Activated CD4-positive, alpha-beta T cell treated with anti-CD3 and anti-CD28 coated beads, Interleukin-2, amount 50 U/mL, for 48 hours (primary cell): ENCODE measurements around the gene B9D2.
"Not testable (repeated sequence)": the region's sequence is repeated elsewhere in the genome, so short reads cannot be mapped to it uniquely, and the experiment has no call there.

Experiments used
- DNase-seq, 2 experiments: peaks; one replicate each; pipeline ENCODE4 v3.0.0-alpha.2; 2020

Gene B9D2

DNA sequence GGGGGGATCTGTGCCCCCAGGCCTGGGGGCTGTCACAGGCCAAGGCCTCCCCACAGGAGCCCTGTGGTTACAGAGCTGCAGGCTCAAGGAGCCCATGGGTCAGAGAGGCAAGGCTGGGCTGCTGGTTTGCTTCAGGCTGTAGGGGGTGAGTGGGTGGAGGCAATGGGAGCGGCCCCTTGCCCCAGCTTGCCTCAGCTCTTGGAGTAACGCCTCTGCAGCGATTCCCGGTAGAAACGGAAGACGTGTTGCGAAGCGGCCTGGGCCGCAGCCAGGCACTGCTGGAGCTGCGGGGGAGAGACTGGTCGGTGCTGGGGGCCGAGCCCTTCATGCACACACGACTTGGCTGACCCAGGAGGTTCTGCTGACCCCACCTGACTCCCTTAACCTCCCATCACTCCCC is 22.5 kb upstream of the B9D2 start:
- DNase-seq = no peak

DNA sequence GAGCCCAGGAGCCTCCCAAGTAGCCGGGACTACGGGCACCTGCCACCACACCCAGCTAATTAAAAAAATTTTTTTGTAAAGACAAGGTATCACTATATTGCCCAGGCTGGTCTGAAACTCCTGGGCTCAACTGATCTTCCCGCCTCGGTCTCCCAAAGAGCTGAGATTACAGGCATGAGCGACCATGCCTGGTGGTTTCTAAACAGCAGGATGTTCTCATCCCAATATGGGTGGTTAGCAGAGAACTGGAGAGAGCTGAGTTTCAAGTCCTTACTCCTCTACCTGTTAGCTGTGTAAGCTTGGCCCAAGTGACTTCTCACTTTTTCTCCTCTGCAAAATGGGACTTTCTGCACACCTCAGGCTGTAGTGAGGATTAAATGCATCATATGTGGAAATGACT is 20.4 kb upstream of the B9D2 start:
- DNase-seq = no peak

DNA sequence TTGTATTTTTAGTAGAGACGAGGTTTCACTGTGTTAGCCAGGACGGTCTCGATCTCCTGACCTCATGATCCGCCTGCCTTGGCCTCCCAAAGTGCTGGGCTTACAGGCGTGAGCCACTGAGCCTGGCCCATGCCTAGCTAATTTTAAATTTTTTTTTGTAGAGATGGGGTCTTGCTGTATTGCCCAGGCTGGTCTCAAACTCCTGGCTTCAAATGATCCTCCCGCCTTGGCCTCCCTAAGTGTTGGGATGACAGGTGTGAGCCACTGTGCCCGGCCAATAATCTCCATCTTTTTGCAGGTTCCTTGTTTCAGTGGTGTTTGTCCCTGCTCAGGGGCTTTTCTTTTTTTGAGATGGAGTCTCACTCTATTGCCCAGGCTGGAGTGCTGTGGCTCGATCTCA is 17.6 kb upstream of the B9D2 start:
- DNase-seq = not testable (repeated sequence)

DNA sequence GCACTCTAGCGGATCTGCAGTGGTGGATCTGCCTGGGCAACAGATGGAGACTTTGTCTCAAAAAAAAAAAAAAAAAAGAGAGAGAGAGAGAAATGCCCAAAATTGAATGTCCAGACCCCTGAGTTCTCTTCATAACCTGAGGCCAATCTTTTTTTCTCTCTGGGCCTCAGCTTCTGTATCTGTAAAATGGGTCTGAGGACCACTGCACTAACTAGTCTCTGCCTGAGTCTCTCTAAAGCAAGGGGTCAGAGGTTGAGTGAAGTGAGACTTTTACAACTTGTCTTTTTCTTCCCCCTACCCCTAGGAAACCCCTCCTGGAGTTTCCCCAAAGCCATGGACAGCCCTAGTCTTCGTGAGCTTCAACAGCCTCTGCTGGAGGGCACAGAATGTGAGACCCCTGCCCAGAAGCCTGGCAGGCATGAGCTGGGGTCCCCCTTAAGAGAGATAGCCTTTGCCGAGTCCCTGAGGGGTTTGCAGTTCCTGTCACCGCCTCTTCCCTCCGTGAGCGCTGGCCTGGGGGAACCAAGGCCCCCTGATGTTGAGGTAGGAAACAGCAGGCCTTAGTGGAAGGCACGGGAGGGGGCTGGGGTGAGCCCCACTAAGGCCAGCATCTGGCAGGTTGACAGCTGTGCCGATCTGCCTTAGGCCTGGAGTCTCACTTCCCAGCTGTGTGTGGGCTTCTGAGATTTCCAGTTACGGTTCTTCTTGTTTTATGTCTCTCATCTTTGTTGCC is 14.2 kb upstream of the B9D2 start:
- no peak for DNase-seq

DNA sequence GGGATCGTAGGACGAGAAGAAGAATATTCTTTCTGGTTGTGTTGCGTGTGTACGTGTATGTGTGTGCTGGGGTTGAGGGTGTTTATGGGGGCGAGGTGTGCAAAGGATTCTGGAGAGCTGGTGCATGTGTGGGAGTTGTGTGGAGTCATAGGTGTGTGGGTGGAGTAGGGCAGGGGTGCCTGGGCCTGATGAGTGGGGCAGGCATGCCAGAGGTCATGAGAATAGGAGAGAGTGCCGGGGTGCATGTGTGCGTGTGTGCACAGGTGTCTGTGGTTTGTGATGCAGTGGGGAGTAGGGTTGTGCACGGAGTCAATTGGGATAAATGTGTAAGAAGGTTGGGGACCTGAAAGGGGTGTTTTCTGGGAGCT is 13.0 kb upstream of the B9D2 start:
- no peak for DNase-seq

DNA sequence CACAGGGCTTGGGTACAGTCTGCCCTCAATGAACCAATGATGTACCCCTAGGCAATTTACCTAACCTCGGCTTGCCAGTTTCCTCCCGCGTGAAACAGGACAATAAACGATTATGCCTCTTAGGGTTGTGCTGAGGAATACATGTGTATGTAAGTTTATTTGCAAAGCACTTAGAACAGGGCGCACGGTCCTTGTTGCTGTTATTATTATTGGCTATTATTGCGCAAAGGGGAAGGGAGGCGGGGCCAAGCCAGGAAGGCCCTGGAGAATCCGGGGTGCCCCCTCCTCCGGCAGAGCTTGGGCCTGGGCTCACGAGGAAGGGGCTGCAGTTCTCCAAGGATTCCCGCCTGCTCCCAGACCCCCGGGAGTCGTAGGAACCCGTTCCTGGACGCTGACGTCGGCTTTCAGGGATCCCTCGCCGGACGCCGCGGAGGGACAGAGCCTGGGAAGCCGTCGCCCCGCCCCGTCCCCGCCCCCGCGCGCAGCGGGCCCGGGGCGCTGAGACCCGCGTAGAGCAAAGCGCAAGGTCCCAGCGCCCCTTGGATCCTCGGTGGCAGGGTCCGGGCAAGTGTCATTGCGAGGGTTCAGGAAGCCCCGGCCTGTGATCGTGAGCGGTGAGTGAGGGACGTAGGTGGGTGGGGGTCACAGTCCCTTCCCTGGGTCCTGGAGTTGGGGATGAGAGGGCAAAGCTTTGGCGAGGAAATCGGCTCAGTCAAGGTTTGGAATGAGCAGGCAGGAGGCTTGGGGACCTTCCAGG is 12.5 kb upstream of the B9D2 start, which contains the start of gene TMEM91:
TMEM91 (plus strand) TSS at position 293 of the 757 bp plus-strand sequence. CDS start 1,777 bp downstream, outside the sequence.
- peak in 1 of 2 experiments; percentile 32 for DNase-seq

DNA sequence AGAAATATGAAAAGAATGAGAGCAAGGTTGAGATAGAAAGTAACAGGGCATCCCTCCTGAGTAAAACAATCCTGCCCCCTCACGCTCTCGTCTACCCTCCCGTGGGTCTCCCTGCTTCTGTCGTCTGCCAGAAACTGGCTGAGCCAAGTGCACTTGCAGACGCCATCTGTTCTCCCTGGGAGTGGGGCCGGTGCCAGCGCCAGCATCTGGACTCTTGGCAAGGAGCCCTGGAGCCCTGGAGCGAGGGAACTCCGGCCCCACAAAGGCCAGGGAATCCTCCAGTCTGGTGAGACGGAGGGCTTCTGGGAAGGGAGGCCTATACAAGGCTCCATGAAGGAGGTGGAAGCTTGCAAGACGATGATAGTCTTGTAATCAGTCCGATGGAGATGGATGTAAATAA is 10.0 kb upstream of the B9D2 start:
- no peak for DNase-seq

DNA sequence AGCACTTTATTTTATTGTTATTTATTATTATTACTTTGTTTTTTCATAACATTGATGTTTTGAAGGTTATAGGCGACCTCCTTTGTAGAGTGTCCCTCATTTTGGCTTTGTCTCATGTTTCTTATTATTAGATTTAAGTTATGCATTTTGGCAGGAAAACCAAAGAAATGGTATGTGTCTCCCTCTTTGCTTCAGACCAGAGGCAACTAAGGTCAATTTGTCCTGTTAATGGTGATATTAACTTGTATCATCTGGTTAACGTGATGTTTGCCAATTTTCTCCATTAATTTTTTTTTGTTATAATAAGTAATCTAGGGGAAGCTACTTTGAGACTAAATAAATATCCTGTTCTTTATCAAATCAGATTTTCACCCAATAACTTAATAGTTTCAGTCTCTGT is 8.6 kb upstream of the B9D2 start:
- no peak for DNase-seq

DNA sequence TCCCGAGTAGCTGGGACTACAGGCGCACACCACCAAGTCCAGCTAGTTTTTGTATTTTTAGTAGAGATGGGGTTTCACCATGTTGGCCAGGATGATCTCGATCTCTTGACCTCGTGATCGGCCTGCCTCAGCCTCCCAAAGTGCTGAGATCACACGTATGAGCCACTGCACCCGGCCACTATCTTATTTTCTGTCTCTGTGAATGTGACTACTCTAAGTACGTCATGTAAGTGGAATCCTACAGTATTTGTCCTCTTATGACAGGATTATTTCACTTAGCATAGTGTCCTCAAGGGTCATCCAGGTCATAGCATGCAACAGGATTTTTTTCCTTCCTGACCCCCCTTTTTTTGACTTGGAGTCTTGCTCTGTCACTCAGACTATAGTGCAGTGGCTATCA is 7.6 kb upstream of the B9D2 start:
- no peak for DNase-seq

DNA sequence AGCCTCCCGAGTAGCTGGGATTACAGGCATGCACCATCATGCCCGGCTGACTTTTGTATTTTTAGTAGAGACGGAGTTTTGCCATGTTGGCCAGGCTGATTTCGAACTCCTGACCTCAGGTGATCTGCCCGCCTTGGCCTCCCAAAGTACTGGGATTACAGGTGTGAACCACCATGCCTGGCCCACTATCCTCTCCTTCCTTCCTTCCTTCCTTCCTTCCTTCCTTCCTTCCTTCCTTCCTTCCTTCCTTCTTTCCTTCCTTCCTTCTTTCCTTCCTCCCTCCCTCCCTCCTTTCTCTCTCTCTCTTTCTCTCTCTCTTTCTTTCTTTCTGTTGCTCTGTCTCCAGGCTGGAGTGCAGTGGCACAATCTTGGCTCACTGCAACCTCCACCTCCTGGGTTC is 7.2 kb upstream of the B9D2 start:
- DNase-seq = not testable (repeated sequence)

DNA sequence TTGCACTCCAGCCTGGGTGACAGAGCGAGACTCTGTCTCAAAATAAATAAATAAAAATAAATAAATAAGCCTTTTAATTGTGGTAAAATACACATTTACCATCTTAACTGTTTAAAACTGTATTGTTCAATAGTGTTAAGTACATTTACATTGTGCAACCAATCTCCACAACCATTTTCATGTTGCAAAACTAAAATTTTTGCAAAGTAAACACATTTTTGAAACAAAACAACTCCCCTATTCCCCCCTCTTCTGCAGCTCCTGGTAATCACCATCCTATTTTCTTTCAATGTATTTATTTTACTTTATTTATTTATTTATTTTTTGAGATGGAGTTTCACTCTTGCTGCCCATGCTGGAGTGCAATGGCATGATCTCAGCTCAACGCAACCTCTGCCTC is 5.8 kb upstream of the B9D2 start:
- DNase-seq = no peak

DNA sequence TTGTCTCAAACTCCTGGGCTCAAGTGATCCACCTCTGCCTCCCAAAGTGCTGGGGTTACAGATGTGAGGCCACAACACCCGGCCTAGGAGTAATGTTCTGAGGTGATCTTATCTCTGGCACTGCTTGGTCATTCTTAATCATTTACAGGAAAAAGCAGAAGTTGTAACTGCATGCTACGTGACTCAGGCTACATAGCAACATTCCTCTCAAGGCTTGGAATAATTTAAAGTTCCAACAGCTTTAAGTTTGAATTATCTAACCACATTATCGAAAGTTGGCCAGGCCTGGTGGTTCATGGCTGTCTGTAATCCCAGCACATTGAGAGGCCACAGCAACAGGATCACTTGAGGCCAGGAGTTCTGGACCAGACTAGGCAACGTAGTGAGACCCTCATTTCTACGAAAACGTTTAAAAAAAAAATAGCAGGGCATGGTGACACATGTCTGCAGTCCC is 3.9 kb upstream of the B9D2 start:
- no peak for DNase-seq

DNA sequence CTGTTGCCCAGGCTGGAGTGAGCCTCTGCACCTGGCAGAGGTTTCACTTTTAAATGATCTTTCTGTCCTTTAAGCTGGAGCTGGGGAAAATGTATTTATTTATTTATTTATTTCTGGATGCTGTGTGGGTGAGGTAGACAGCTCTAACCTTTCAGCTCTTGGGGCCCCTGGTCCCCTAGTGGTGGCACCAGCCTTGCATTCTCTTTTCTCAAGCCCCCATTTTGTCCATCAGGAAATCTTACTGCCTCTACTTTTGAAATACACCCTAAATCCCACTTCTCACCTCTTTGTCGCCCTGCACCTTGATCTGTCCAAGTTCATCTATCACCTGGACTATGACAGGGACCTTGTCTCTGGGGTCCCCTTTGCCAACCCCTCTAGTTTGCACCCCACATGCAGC is 2.1 kb upstream of the B9D2 start:
- DNase-seq = no peak

DNA sequence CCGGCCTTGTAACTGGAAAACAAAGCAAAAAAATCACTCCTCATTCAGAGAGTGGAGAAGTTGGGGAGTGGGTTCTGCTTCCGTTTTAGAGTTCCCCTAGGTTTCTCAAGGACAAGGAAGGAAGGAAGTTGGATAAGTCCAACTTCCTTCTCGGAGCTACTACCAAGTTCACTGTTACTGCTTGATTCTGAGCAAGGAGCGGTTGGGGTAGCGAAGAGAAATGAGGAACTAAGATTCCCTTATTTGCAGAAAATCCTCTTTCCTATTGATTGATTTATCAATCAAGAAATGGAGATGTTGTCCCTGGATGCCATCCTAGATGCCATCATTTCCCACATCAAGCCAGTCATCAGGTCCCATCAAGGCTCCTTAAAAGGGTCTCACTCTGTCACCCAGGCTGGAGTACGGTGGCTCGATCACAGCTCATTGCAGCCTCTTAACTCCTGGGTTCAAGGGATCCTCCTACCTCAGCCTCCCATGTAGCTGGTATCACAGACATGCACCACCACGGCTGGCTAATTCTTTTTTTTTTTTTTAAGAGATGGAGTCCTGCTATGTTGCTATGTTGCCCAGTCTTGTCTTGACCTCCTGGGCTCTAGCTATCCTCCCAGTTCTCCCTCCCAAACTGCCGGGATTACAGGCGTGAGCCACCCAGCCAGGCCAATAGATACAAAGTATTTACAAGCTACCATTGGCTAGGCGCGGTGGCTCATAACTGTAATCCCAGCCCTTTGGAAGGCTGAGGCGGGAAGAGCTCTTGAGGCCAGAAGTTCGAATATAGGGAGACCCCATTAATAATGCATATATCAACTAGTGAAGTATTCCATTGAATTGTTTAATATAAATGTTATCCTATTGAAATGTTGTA is 809 bp upstream of the B9D2 start:
- no peak for DNase-seq

DNA sequence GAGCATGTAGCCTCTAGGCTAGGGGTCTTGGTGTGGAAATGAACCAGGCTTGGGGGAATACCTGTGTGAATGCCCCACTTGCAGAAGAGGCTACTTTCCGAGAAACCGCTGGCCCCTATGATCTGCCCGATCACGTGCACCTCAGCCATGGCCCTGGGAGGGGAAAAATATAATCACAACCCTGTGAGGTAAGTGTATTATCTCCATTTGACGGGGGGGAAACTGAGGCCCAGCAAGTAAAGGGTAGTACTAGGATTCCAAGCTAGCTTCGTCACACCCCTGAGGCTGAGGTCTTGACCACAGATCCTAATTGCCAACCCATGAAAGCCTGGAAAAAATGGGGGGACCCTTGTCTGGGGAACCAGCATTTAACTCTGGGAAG is 587 bp downstream of the B9D2 start:
- DNase-seq = no peak

DNA sequence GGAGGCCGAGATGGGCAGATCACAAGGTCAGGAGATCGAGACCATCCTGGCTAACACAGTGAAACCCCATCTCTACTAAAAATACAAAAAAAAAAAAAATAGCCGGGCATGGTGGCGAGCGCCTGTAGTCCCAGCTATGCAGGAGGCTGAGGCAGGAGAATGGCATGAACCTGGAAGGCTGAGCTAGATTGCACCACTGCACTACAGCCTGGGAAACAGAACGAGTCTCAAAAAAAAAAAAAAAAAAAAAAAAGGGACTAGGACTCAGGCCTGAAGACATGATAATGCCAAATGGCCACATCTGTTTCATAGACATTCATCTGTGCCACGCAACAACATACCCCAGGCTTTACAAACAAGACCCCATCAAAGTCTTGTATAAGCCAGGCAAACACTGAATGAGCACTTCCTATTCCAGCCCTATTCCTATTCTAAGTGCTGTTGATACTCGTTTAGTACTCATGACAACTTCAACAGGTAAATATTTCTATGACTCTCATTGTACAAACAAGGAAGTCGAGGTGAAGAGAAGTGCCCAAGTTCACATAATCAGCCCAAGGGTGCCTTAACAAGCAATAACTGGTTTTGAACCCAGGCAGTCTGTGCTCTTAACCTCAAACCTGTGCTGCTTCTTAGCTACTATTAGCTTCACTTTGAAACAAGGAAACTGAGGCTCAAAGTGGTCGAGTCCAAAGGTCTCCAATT is 1.7 kb downstream of the B9D2 start:
- no peak for DNase-seq

DNA sequence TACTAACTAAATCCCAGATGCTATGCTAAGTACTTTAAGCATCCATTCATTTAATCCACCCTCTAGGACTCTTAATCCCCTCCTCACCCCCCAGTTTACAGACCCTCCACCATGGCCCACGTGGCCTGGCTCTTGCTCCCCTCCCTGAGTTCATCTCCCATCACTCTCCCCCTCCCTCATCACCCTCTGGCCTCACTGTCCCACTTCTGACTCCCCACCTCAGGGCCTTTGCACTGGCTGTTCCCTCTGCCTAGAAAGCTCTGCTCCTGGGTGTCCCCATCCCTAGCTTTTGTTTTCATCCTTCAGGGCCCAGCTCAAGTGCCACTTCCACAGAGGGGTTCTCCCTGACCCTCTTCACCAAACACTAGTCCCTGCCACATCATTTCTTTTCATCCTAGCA is 4.2 kb downstream of the B9D2 start:
- no peak for DNase-seq

DNA sequence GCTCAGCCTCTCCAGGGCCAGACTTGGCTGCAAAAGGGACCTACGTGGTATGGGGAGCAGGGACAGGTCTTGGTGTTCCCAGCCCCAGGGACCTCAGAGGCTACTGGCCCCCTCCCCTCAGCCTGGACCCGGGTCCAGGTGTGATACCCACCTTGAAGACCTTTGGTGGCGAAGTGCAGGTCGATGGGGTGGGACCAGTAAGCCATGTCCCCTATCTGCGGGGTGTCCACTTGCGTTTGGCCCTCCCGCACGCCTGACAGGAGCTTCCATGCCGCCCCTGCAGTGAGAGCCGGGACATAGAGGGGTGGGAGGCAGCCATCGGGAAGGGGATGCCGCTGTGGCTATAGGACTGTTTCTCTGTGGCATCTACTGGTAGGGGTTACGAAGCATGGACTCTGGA is 6.2 kb downstream of the B9D2 start:
- DNase-seq = no peak

DNA sequence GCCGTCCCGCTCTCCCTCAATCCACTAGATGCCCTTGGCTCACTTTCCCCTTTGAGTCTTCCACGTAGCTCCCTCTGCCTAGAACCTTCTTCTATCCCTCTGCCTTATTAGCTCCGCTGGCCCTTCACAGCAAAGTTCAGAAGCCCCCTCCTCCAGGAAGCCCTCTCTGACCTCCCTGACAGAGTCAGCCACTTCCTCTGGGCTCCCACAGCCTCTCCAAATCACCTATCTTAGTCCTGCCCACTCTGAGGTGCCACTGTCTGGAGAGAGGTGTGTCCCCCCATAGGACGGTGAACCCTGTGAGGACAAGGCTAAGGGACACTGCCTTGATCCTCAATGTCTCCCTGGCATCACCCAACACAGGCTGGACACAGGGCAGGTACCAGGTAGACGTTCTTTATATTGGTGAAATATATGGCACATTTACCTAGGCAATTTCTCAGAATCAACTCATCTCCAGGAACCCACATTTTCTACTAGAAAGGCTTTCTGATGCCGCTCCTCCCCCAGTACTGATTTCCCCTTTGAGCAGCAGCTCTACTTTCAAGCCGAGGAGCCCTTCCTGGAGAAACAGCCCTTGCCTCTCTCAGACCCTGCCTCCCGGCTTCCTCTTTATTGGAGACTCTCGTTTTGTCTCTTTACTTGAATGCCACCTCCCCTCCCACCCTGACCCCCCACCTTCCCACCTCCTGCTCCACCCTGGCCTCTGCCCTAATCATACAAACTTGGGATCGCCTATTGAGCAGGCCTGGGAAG is 6.8 kb downstream of the B9D2 start:
- DNase-seq = peak in 1 of 2 experiments; percentile 33

DNA sequence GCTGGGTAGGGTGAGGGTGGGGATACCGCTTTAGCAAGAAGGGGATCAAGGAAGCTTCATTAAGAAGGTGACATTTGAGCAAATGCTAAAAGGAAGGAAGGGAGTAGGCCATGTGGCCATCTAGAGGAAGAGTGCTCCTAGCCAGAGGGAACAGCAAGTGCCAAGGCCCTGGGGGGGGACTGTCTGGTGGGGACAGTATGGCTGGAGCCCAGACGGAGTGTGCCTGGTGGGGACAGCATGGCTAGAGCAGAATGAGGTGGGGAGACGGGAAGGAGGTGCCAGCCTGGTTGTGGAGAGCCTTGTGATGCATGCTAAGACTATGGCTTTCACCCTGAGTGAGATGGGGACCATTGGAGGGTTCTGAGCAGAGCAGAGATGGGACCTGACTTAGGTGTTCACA is 8.1 kb downstream of the B9D2 start:
- no peak for DNase-seq

DNA sequence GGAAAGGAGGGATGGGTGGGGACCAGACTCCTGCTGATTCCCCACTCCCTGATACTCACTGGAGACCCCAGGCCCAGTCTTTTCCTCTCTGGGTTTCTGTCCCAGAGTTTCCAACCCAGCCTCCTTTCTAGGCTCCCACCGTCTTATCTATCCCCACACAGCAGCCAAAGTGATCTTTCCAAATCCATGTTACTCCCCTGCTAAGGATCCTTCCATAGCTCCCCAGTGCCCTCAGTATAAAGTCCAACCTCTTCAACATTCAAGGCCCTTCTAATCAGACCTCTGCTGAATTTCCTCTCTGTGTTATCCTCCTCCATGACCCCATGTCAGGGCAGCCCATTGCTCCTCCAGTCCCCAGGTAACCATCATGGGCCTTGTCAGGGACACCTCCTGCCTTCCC is 8.9 kb downstream of the B9D2 start:
- no peak for DNase-seq

DNA sequence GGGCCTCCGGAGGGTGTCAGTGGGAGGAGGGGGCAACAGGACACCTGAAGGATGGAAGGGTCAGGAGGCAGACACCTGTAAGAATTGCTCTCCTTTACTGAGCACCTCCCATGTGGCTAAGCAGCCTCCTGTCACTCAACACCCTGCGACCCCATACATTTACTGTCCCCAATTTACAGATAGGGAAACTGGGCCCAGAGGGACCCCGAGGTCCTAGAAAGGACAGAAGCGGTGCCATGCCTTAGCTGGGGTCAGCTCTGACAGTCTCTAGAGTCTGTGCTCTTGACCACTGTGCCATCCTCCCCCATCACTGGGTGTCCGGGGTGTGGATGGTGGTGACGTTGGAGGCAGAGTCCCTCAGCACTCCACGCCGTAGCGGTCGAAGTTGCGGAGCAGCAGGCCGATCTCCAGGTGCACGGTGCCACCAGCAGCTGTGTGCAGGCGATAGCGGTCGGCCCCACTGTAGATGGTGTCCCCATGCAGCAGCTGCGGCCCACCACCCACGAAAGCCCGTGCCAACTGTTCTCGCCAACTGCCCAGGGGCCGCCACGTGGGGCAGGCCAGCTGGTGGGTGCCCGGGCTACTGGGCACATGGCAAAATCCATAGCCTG is 9.5 kb downstream of the B9D2 start:
- no peak for DNase-seq
